IMR-90 (cell line): Measurements from ENCODE around the gene CAMTA1. TPM values are rescaled to one million over a fixed set of nuclear protein-coding genes. Genes with fewer than 3 reads are reported as not detected.

Experiments
- ATAC-seq: fragments of 200-7000 bp; cut with Tn5 transposase; 2 replicates; pipeline ENCODE4 v1.9.1; 2020; ENCODE audit warnings: low read depth, mild to moderate bottlenecking, moderate library complexity
- BruUV-seq: library from RNA; stranded (reverse); fragments of 400-500 nt; replicated peaks from 2 replicates; lab custom pipeline; 2021; lab: Mats Ljungman, UMichigan
- CTCF ChIA-PET: fragments of 300-600 bp; formaldehyde crosslinking; extraction: SDS; loops from one replicate; lab custom pipeline; 2021; ENCODE audit warnings: antibody characterized with exemption; lab: Yijun Ruan, JAX
- POLR2A ChIA-PET: fragments of 300-600 bp; sonication (Branson Sonifier 250); formaldehyde crosslinking; loops from one replicate; lab custom pipeline; 2022; ENCODE audit warnings: antibody characterized with exemption; ENCODE audit not compliant: unreplicated experiment; lab: Charles Lee
- DNase-seq: peaks from one replicate; pipeline ENCODE4 v3.0.0; 2013
- H2AFZ ChIP-seq: replicated peaks from 2 replicates; pipeline ENCODE3; 2013; ENCODE audit warnings: low read length, mild to moderate bottlenecking; ENCODE audit not compliant: poor library complexity
- H2AK5ac ChIP-seq: 2 replicates; pipeline ENCODE4 v1.6.1; 2013; ENCODE audit warnings: low read depth, low read length, inconsistent platforms
- H2AK9ac ChIP-seq: replicated peaks from 2 replicates; pipeline ENCODE3; 2013; ENCODE audit warnings: mild to moderate bottlenecking, low read depth, low read length, moderate library complexity; ENCODE audit not compliant: poor library complexity
- H2BK120ac ChIP-seq: 2 replicates; pipeline ENCODE4 v1.6.1; 2013; ENCODE audit warnings: low read depth, low read length, inconsistent platforms
- H2BK15ac ChIP-seq: 3 replicates; pipeline ENCODE4 v1.6.1; 2013; ENCODE audit warnings: low read depth, low read length, inconsistent platforms
- H2BK20ac ChIP-seq: 2 replicates; pipeline ENCODE4 v1.6.1; 2013; ENCODE audit warnings: low read depth, mild to moderate bottlenecking, inconsistent platforms, low read length, moderate library complexity
- H2BK5ac ChIP-seq: 2 replicates; pipeline ENCODE4 v1.6.1; 2013; ENCODE audit warnings: mild to moderate bottlenecking, low read depth, low read length, inconsistent platforms; ENCODE audit not compliant: poor library complexity, severe bottlenecking
- H3K14ac ChIP-seq: replicated peaks from 2 replicates; pipeline ENCODE4 v1.6.1; 2013; ENCODE audit warnings: low read depth, low read length, inconsistent platforms
- H3K18ac ChIP-seq: 2 replicates; pipeline ENCODE4 v1.6.1; 2013; ENCODE audit warnings: low read depth, low read length, control low read depth
- H3K23ac ChIP-seq: 2 replicates; pipeline ENCODE4 v1.6.1; 2013; ENCODE audit warnings: low read depth, low read length, inconsistent platforms
- H3K27ac ChIP-seq: 2 replicates; pipeline ENCODE4 v1.5.1; 2013; ENCODE audit warnings: mild to moderate bottlenecking, control low read depth, low read length; ENCODE audit not compliant: insufficient read depth
- H3K27me3 ChIP-seq: 2 replicates; pipeline ENCODE4 v1.6.1; 2013; ENCODE audit warnings: low read length; ENCODE audit not compliant: control insufficient read depth, insufficient read depth
- H3K36me3 ChIP-seq: 2 replicates; pipeline ENCODE4 v1.6.1; 2013; ENCODE audit warnings: low read length, mixed read lengths; ENCODE audit not compliant: control insufficient read depth, insufficient read depth
- H3K4ac ChIP-seq: 2 replicates; pipeline ENCODE4 v1.6.1; 2013; ENCODE audit warnings: low read depth, low read length, inconsistent platforms
- H3K4me1 ChIP-seq: 2 replicates; pipeline ENCODE4 v1.6.1; 2013; ENCODE audit warnings: low read length, mixed read lengths; ENCODE audit not compliant: control insufficient read depth, insufficient read depth
- H3K4me2 ChIP-seq: 2 replicates; pipeline ENCODE4 v1.6.1; 2013; ENCODE audit warnings: low read depth, mild to moderate bottlenecking, control low read depth, low read length, moderate library complexity
- H3K4me3 ChIP-seq: 2 replicates; pipeline ENCODE4 v1.5.1; 2013; ENCODE audit warnings: low read depth, mild to moderate bottlenecking, control low read depth, low read length, moderate library complexity; ENCODE audit not compliant: insufficient read depth
- H3K56ac ChIP-seq: 2 replicates; pipeline ENCODE4 v1.6.1; 2013; ENCODE audit warnings: low read length, inconsistent platforms; ENCODE audit not compliant: insufficient read depth; ENCODE audit errors: extremely low read depth
- H3K79me1 ChIP-seq, 2 experiments: 2 replicates each; pipeline ENCODE4 v1.6.1; 2013; ENCODE audit warnings: low read length in 2 of 2, inconsistent platforms in 1 of 2, low read depth in 1 of 2
- H3K9ac ChIP-seq: 2 replicates; pipeline ENCODE4 v1.6.1; 2013; ENCODE audit warnings: low read depth, low read length, control low read depth
- H3K9me1 ChIP-seq: 2 replicates; pipeline ENCODE4 v1.6.1; 2013; ENCODE audit warnings: low read length, inconsistent platforms; ENCODE audit not compliant: insufficient read depth
- H3K9me3 ChIP-seq: 2 replicates; pipeline ENCODE4 v1.6.1; 2013; ENCODE audit warnings: low read length; ENCODE audit not compliant: control insufficient read depth, insufficient read depth
- H4K20me1 ChIP-seq: 2 replicates; pipeline ENCODE4 v1.6.1; 2013; ENCODE audit warnings: low read length, inconsistent platforms; ENCODE audit not compliant: insufficient read depth
- H4K5ac ChIP-seq: 2 replicates; pipeline ENCODE4 v1.6.1; 2013; ENCODE audit warnings: mild to moderate bottlenecking, low read depth, low read length, control low read depth
- H4K8ac ChIP-seq, 2 experiments: 2 replicates each; pipeline ENCODE4 v1.6.1; 2013; ENCODE audit warnings: low read depth in 2 of 2, low read length in 2 of 2, control low read depth in 1 of 2, inconsistent platforms in 1 of 2
- H4K91ac ChIP-seq: 2 replicates; pipeline ENCODE4 v1.6.1; 2013; ENCODE audit warnings: low read depth, low read length, inconsistent platforms; ENCODE audit not compliant: insufficient read depth
- BHLHE40 ChIP-seq: fragments of 150-350 bp; IDR thresholded peaks from 2 replicates; pipeline ENCODE4 v1.6.1; 2016; ENCODE audit warnings: mild to moderate bottlenecking, low read depth, low read length
- CEBPB ChIP-seq: IDR thresholded peaks from 2 replicates; pipeline ENCODE4 v1.6.1; 2012; ENCODE audit warnings: low read depth, low read length, improper control_type of control experiment
- CHD1 ChIP-seq: IDR thresholded peaks from 2 replicates; pipeline ENCODE4 v1.6.1; 2012; ENCODE audit warnings: low read depth, low read length, improper control_type of control experiment
- CTCF ChIP-seq: conservative IDR thresholded peaks from 2 replicates; pipeline ENCODE4 v1.5.1; 2012; ENCODE audit warnings: mild to moderate bottlenecking, low read depth, low read length, improper control_type of control experiment
- FOS ChIP-seq: fragments of 150-350 bp; IDR thresholded peaks from 2 replicates; pipeline ENCODE4 v1.6.1; 2016; ENCODE audit warnings: low read depth, low read length
- MAZ ChIP-seq: IDR thresholded peaks from 2 replicates; pipeline ENCODE4 v1.6.1; 2012; ENCODE audit warnings: low read depth, mild to moderate bottlenecking, low read length, improper control_type of control experiment, moderate library complexity, borderline replicate concordance
- POLR2A ChIP-seq: IDR thresholded peaks from 2 replicates; pipeline ENCODE4 v1.6.1; 2012; ENCODE audit warnings: mild to moderate bottlenecking, low read depth, low read length
- RCOR1 ChIP-seq: IDR thresholded peaks from 2 replicates; pipeline ENCODE4 v1.6.1; 2012; ENCODE audit warnings: mild to moderate bottlenecking, low read length, improper control_type of control experiment; ENCODE audit not compliant: insufficient replicate concordance
- RFX5 ChIP-seq: IDR thresholded peaks from 2 replicates; pipeline ENCODE4 v1.8.0; 2012; ENCODE audit warnings: low read depth, mild to moderate bottlenecking, low read length, moderate library complexity
- SMC3 ChIP-seq: fragments of 150-350 bp; IDR thresholded peaks from 2 replicates; pipeline ENCODE4 v1.6.1; 2016; ENCODE audit warnings: low read depth, mild to moderate bottlenecking, antibody characterized with exemption, low read length, moderate library complexity
- USF2 ChIP-seq: fragments of 150-350 bp; IDR thresholded peaks from 2 replicates; pipeline ENCODE4 v1.6.1; 2017; ENCODE audit warnings: mild to moderate bottlenecking, antibody characterized with exemption, low read length, low read depth
- WGBS, 2 experiments: methylation state at CpG; one replicate each; pipeline versions ENCODE4 v1.1.5 to v1.1.7; 2013; ENCODE audit warnings: missing lambda C conversion rate in 2 of 2; ENCODE audit not compliant: insufficient read length in 1 of 2; ENCODE audit errors: extremely low coverage in 2 of 2; 5-methylcytosine and 5-hydroxymethylcytosine counted together
- dilution Hi-C: fragments of 300-500 bp; cut with HindIII; formaldehyde crosslinking; loops from one replicate; pipeline ENCODE4 v1.14.3; 2018; ENCODE audit warnings: low sequenced_read_pairs; ENCODE audit not compliant: unreplicated experiment
- in situ Hi-C: fragments of 300-500 bp; cut with MboI; formaldehyde crosslinking; loops from 3 replicates; pipeline ENCODE4 v1.14.3; 2019; ENCODE audit warnings: low sequenced_read_pairs, inconsistent platforms, mixed read lengths
- intact Hi-C: fragments of 100-400 bp; cut with micrococcal nuclease; formaldehyde crosslinking; loops from 2 replicates; pipeline ENCODE4 v1.10.0; 2022
- polyA plus RNA-seq, 3 experiments: library from polyadenylated mRNA; depleted of rRNA; stranded (reverse); fragments of >200 nt; gene quantifications; 2 replicates each; pipeline ENCODE4 v1.2.3, GENCODE V29; 2012; ENCODE audit warnings: low replicate concordance in 1 of 3
- total RNA-seq: library from RNA; depleted of rRNA; stranded (reverse); fragments of >200 nt; gene quantifications from 2 replicates; pipeline ENCODE4 v1.2.3, GENCODE V29; 2012

CAMTA1 gene
- total and polyA plus RNA-seq, 2 of the 4 experiments (the other 2 are of a cell fraction): 35.5 to 74.3 TPM

- TF ChIP-seq MAZ: no peak
Observed at GRCh38 chr1:7255303-7256058, 470.2 kb downstream of the CAMTA1 start (continued).

GRCh38 chr1:7256526-7256925 is 471.3 kb downstream of the CAMTA1 start:
- no TSS peak for BruUV-seq

More at GRCh38 chr1:7256526-7256925, 471.3 kb downstream of the CAMTA1 start:
- no peak overlapping the region for H2AFZ ChIP-seq
- no peak overlapping the region for H4K8ac ChIP-seq
- H2BK15ac ChIP-seq: no peak overlapping the region
- intact Hi-C loops: no loop called here
- ChIA-PET CTCF (no interaction called here), POLR2A (no interaction called here)
- H3K23ac ChIP-seq: no peak overlapping the region
- no peak overlapping the region for H3K4me3 ChIP-seq
- no peaks in the 10 kb centered on the region for H3K9me1 ChIP-seq
- no peak overlapping the region for H2AK5ac ChIP-seq
- no peak overlapping the region for H3K9ac ChIP-seq
- H3K4me1 ChIP-seq: peaks cover 9% of the 10 kb centered on the region
- WGBS, 2 experiments: 73% methylated on average over 3 of the region's 7 CpGs; no CpG with 5 or more reads in 1 of the 2 experiments
- no peak overlapping the region for H3K4me2 ChIP-seq
- H4K5ac ChIP-seq: no peak overlapping the region
- no peak overlapping the region for H4K91ac ChIP-seq
- dilution Hi-C loops: no loop called here
- no peak overlapping the region for H2AK9ac ChIP-seq
- no peaks in the 10 kb centered on the region for H3K27me3 ChIP-seq
- ATAC-seq: no peak
- H3K27ac ChIP-seq: no peak overlapping the region
- H3K36me3 ChIP-seq: no peaks in the 10 kb centered on the region
- H3K18ac ChIP-seq: no peak overlapping the region
- H3K14ac ChIP-seq: no peak overlapping the region
- H2BK5ac ChIP-seq: no peak overlapping the region
- H3K79me1 ChIP-seq: no peaks in the 10 kb centered on the region
- H2BK20ac ChIP-seq: no peak overlapping the region
- H3K56ac ChIP-seq: no peak overlapping the region
- no peak for TF ChIP-seq SMC3
- no peak for TF ChIP-seq CEBPB
- TF ChIP-seq FOS: no peak
- TF ChIP-seq BHLHE40: no peak
- TF ChIP-seq CHD1: no peak
- TF ChIP-seq RFX5: no peak
- TF ChIP-seq USF2: no peak
- no peak for TF ChIP-seq CTCF
- TF ChIP-seq RCOR1: no peak
- no peak for TF ChIP-seq POLR2A
- H3K9me3 ChIP-seq: no peaks in the 10 kb centered on the region
- in situ Hi-C loops: no loop called here
- H3K4ac ChIP-seq: no peak overlapping the region
- no peak for DNase-seq
- H4K20me1 ChIP-seq: no peaks in the 10 kb centered on the region
- no peak overlapping the region for H2BK120ac ChIP-seq
